OCI-LY7 (cell line): Measurements from ENCODE around the gene RPS6KA5. TPM values are rescaled to one million over a fixed set of nuclear protein-coding genes. Genes with fewer than 3 reads are reported as not detected.

ENCODE experiments used
- BruUV-seq: library from RNA; stranded (reverse); fragments of 400-500 nt; replicated peaks from 2 replicates; lab custom pipeline; 2021; lab: Mats Ljungman, UMichigan
- CTCF ChIA-PET: fragments of 300-600 bp; sonication (Branson Sonifier 250); formaldehyde crosslinking; loops from one replicate; lab custom pipeline; 2022; ENCODE audit warnings: antibody characterized with exemption; ENCODE audit not compliant: unreplicated experiment; lab: Charles Lee
- POLR2A ChIA-PET: fragments of 300-600 bp; sonication (Branson Sonifier 250); formaldehyde crosslinking; loops from one replicate; lab custom pipeline; 2022; ENCODE audit warnings: antibody characterized with exemption; lab: Charles Lee
- DNase-seq: peaks from one replicate; pipeline ENCODE4 v3.0.0-alpha.2; 2015; ENCODE audit warnings: low spot score
- H2AFZ ChIP-seq: fragments of 200-600 bp; sonication (generic), shearing (Covaris generic); 2 replicates; pipeline ENCODE4 v1.6.1; 2014; ENCODE audit warnings: mild to moderate bottlenecking, antibody characterized with exemption, low read length, moderate library complexity
- H3K27ac ChIP-seq: fragments of 200-600 bp; sonication (generic); 2 replicates; pipeline ENCODE4 v1.5.1; 2014; ENCODE audit warnings: mixed run types, low read depth, mild to moderate bottlenecking, moderate library complexity, low read length, inconsistent platforms; ENCODE audit not compliant: poor library complexity, severe bottlenecking
- H3K36me3 ChIP-seq: fragments of 200-600 bp; sonication (generic); 2 replicates; pipeline ENCODE4 v1.6.1; 2014; ENCODE audit warnings: mild to moderate bottlenecking, antibody characterized with exemption, low read length, moderate library complexity, mixed read lengths; ENCODE audit not compliant: insufficient read depth
- H3K4me1 ChIP-seq: fragments of 200-600 bp; sonication (generic); 2 replicates; pipeline ENCODE4 v1.5.1; 2014; ENCODE audit warnings: mild to moderate bottlenecking, low read length; ENCODE audit not compliant: insufficient read depth, poor library complexity, severe bottlenecking
- H3K4me2 ChIP-seq: fragments of 200-600 bp; sonication (generic); 2 replicates; pipeline ENCODE4 v1.6.1; 2014; ENCODE audit warnings: mild to moderate bottlenecking, low read length
- H3K4me3 ChIP-seq: fragments of 200-600 bp; sonication (generic); 2 replicates; pipeline ENCODE4 v1.5.1; 2014; ENCODE audit warnings: mild to moderate bottlenecking, low read depth, low read length; ENCODE audit not compliant: poor library complexity, severe bottlenecking
- H3K79me2 ChIP-seq: fragments of 200-600 bp; sonication (generic); 2 replicates; pipeline ENCODE4 v1.6.1; 2016; ENCODE audit warnings: low read depth, mild to moderate bottlenecking, low read length, moderate library complexity, mixed read lengths; ENCODE audit not compliant: insufficient read depth
- H3K9me2 ChIP-seq: fragments of 200-600 bp; sonication (generic); 2 replicates; pipeline ENCODE4 v1.6.1; 2016; ENCODE audit warnings: mild to moderate bottlenecking, low read length, mixed read lengths; ENCODE audit not compliant: insufficient read depth
- H3K9me3 ChIP-seq: fragments of 200-600 bp; sonication (generic); 2 replicates; pipeline ENCODE4 v1.6.1; 2014; ENCODE audit warnings: mild to moderate bottlenecking, mixed run types, low read length, mixed read lengths
- H4K20me1 ChIP-seq: fragments of 200-600 bp; sonication (generic); 2 replicates; pipeline ENCODE4 v1.6.1; 2014; ENCODE audit warnings: mild to moderate bottlenecking, antibody characterized with exemption, low read length, moderate library complexity, mixed read lengths; ENCODE audit not compliant: insufficient read depth
- EZH2phosphoT487 ChIP-seq: fragments of 200-600 bp; sonication (generic); IDR thresholded peaks from 2 replicates; pipeline ENCODE4 v1.6.1; 2018; ENCODE audit warnings: low read depth, borderline replicate concordance, mild to moderate bottlenecking, mixed run types, antibody characterized with exemption, low read length, moderate library complexity, mixed read lengths
- intact Hi-C: fragments of 100-400 bp; cut with micrococcal nuclease; formaldehyde crosslinking; loops from one replicate; pipeline ENCODE4 v1.10.0; 2022; ENCODE audit not compliant: unreplicated experiment
- total RNA-seq, 2 experiments: library from RNA; depleted of rRNA in 1 of 2; stranded (reverse); fragments of >200 nt in 1 of 2; shearing (Covaris generic) in 1 of 2; gene quantifications; 2 replicates each; pipeline ENCODE4 v1.2.3, GENCODE V29; 2014 to 2022
- TF ChIP-seq, protein P1 (sequence below): fragments of 200-600 bp; sonication (generic); conservative IDR thresholded peaks from 2 replicates; pipeline ENCODE4 v1.5.1; 2014; ENCODE audit warnings: mild to moderate bottlenecking, antibody characterized with exemption, low read length, moderate library complexity, mixed read lengths

Gene RPS6KA5
- total RNA-seq, 2 experiments from 2014 or later = 9.6 to 12.7 TPM

DNA sequence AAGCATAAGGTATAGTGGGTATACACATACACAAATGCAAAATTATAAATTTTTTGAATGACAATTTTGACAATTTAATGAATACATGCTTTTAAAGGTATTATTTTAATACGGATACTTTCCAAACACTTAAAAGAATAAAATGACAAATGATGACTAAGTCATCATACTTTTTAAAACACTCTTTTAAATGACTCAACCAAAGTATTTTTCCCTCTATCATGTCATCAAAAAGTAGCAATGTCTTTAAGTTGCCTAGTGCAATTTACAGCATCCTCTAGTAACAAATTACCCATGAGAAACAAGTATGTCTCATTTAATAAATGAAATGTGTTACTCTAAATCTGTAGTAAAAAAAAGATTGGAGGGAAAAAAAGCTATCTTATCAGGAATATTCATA, 73.3 kb downstream of the RPS6KA5 start:
- Histone ChIP-seq H3K9me3 (no peaks in the 10 kb centered on the region), H3K27ac (no peak overlapping the region), H3K79me2 (no peaks in the 10 kb centered on the region), H3K36me3 (no peaks in the 10 kb centered on the region), H3K4me2 (no peak overlapping the region), H3K4me1 (peaks cover 14% of the 10 kb centered on the region), H2AFZ (no peak overlapping the region), H3K9me2 (no peaks in the 10 kb centered on the region), H3K4me3 (no peak overlapping the region), H4K20me1 (no peaks in the 10 kb centered on the region)
- no peak for DNase-seq
- TF ChIP-seq, protein P1, sequence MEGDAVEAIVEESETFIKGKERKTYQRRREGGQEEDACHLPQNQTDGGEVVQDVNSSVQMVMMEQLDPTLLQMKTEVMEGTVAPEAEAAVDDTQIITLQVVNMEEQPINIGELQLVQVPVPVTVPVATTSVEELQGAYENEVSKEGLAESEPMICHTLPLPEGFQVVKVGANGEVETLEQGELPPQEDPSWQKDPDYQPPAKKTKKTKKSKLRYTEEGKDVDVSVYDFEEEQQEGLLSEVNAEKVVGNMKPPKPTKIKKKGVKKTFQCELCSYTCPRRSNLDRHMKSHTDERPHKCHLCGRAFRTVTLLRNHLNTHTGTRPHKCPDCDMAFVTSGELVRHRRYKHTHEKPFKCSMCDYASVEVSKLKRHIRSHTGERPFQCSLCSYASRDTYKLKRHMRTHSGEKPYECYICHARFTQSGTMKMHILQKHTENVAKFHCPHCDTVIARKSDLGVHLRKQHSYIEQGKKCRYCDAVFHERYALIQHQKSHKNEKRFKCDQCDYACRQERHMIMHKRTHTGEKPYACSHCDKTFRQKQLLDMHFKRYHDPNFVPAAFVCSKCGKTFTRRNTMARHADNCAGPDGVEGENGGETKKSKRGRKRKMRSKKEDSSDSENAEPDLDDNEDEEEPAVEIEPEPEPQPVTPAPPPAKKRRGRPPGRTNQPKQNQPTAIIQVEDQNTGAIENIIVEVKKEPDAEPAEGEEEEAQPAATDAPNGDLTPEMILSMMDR = no peak
- TF ChIP-seq EZH2phosphoT487 = no peak
- no TSS peak for BruUV-seq
- POLR2A ChIA-PET = interaction anchor here (0.7 kb wide), 1 partner anchor 508 kb away, joined by 3 read pairs; no protein-coding TSS in a partner anchor
- CTCF ChIA-PET = no interaction called here
- intact Hi-C loops = no loop called here

DNA sequence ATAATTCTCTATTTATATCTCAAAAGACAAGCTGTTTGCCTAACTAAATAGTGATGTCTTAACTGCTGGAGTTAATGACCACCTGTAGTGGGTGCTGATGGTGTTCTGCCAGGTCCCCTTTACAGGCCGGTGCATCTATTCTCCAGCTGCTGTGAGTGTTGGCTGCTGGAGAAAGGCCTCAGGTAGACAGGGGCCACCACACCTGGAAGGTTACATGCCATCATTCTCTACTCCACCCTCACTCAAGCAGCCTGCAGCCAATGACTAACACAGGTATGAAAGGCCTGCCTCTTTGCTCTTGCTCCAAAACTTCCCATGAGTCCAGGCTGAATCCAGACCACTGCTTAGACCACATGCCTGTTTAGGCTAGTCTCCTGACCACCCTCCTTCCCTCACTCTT, 73.9 kb downstream of the RPS6KA5 start:
- Histone ChIP-seq H3K4me2 (no peak overlapping the region), H3K79me2 (no peaks in the 10 kb centered on the region), H3K36me3 (no peaks in the 10 kb centered on the region), H3K9me2 (no peaks in the 10 kb centered on the region), H4K20me1 (no peaks in the 10 kb centered on the region), H3K9me3 (no peaks in the 10 kb centered on the region), H3K4me3 (no peak overlapping the region), H3K4me1 (peaks cover 14% of the 10 kb centered on the region), H2AFZ (no peak overlapping the region), H3K27ac (no peak overlapping the region)
- peak; percentile 11 for DNase-seq
- BruUV-seq = no TSS peak
- CTCF ChIA-PET = no interaction called here
- TF ChIP-seq, protein P1 = 0 out of 2 replicates have a peak, but pooled peaks have one; percentile 16
- no peak for TF ChIP-seq EZH2phosphoT487
- POLR2A ChIA-PET = interaction anchor here (0.7 kb wide), 3 partner anchors 15 to 507 kb away, joined by 3 to 5 read pairs (median 3); no protein-coding TSS in a partner anchor
- intact Hi-C loops = no loop called here

GRCh38 chr14:90985601-90986242, 74.7 kb downstream of the RPS6KA5 start:
- Histone ChIP-seq H3K9me3 (no peaks in the 10 kb centered on the region), H3K4me2 (peak overlapping the region; percentile 40; the same call in 1 of the 2 replicates), H3K79me2 (no peaks in the 10 kb centered on the region), H2AFZ (no peak overlapping the region), H3K27ac (no peak overlapping the region), H3K36me3 (no peaks in the 10 kb centered on the region), H3K4me1 (peaks cover 14% of the 10 kb centered on the region), H3K9me2 (no peaks in the 10 kb centered on the region), H4K20me1 (no peaks in the 10 kb centered on the region), H3K4me3 (no peak overlapping the region)
- POLR2A ChIA-PET = interaction anchor here (0.6 to 0.7 kb wide), 2 partner anchors 16 to 127 kb away, joined by 3 to 5 read pairs; no protein-coding TSS in a partner anchor
- no TSS peak for BruUV-seq
- CTCF ChIA-PET = interaction anchor here (0.6 kb wide), 1 partner anchor 283 kb away, joined by 3 read pairs; no protein-coding TSS in a partner anchor
- peak; percentile 17 for DNase-seq
- intact Hi-C loops = no loop called here
- no peak for TF ChIP-seq EZH2phosphoT487
- TF ChIP-seq, protein P1 = 0 out of 2 replicates have a peak, but pooled peaks have one; percentile 11
